ENCODE measurements around the gene GPR17.

GRCh38 chr2:127643439-127644065 is 2.4 kb upstream of the GPR17 start:
- TF ChIP-seq CTCF (IDR thresholded peaks at IDR 0.05) (no peak), POLR2A (IDR thresholded peaks at IDR 0.05) (no peak)

Measured in esophagus squamous epithelium (tissue), 4 donors.